Testis (tissue), 3 donors: ENCODE results near the gene PRR5L. TPM values are rescaled to one million over a fixed set of nuclear protein-coding genes. Genes with fewer than 3 reads are reported as not detected.

Experiments used
- DNase-seq: peaks from one replicate; pipeline ENCODE4 v3.0.0-alpha.2; 2019
- H3K27ac ChIP-seq, 2 donors: fragments of 200-600 bp; sonication (generic); one replicate each; pipeline ENCODE4 v1.5.1; 2019
- H3K27me3 ChIP-seq: fragments of 200-600 bp; sonication (generic); one replicate; pipeline ENCODE4 v1.5.1; 2019
- H3K36me3 ChIP-seq: fragments of 200-600 bp; sonication (generic); one replicate; pipeline ENCODE4 v1.5.1; 2017; ENCODE audit warnings: low read depth; ENCODE audit errors: missing control alignments
- H3K4me1 ChIP-seq: fragments of 200-600 bp; sonication (generic); one replicate; pipeline ENCODE4 v1.5.1; 2019
- H3K4me3 ChIP-seq, 2 donors: fragments of 200-600 bp; sonication (generic); one replicate each; pipeline ENCODE4 v1.5.1; 2017 to 2019
- H3K9me3 ChIP-seq: fragments of 200-600 bp; sonication (generic); one replicate; pipeline ENCODE4 v1.5.1; 2017
- CTCF ChIP-seq, 3 experiments: fragments of 450-650 bp in 2 of 3; fragments of 200-600 bp in 1 of 3; sonication (generic) in 1 of 3; IDR thresholded peaks; one replicate each; pipeline ENCODE4 v1.5.1; 2016 to 2019; ENCODE audit warnings: antibody characterized with exemption in 3 of 3, mild to moderate bottlenecking in 2 of 3, moderate library complexity in 1 of 3
- POLR2A ChIP-seq: fragments of 450-650 bp; IDR thresholded peaks from one replicate; pipeline ENCODE4 v1.6.1; 2017; ENCODE audit warnings: antibody characterized with exemption, mild to moderate bottlenecking, moderate library complexity
- WGBS, 2 donors: methylation state at CpG; one replicate each; pipeline ENCODE4 v1.1.5; 2018; 5-methylcytosine and 5-hydroxymethylcytosine counted together
- intact Hi-C: fragments of 100-400 bp; cut with DNase I; formaldehyde crosslinking; loops from one replicate; pipeline ENCODE4 v1.15.1; 2023; ENCODE audit warnings: low total_unique reads
- polyA plus RNA-seq: library from polyadenylated mRNA; stranded (reverse); fragments of 350-450 nt; fragmentation: Illumina TruSeq; extraction: RNeasy Lipid Tissue Mini Kit (QIAGEN cat#74804); gene quantifications from one replicate; pipeline ENCODE4 v1.2.3, GENCODE V29; 2014; ENCODE audit warnings: low read depth, low replicate concordance; ENCODE audit not compliant: insufficient read depth
- total RNA-seq, 2 donors: library from RNA; depleted of rRNA; stranded (reverse); fragments of >200 nt; gene quantifications; one replicate each; pipeline ENCODE4 v1.2.3, GENCODE V29; 2016

The PRR5L gene
- total and polyA plus RNA-seq, 3 donors from 2014 or later = 8.1 to 15.4 (median 14.7) TPM

DNA sequence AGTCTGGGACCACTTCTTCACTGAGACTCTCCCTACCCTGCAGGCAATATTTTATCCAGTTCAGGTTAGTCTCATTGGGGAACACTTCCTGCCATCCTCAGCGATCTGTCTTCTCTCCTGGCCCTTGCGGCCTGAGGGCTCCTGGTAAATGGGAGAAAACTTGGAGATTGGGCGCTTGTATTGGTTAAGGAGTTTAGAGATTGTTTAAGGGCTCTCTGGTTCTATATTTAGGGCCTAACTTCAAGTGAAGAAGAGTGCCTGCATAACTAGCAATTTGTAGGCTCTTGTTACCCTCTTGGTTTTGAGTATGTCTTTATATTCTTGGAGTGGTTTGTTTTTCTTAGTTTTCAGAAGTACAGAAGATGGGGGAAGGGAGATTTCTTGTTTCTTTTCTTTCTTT, 141.3 kb downstream of the PRR5L start:
- Histone ChIP-seq H3K4me1 (no peaks in the 10 kb centered on the region), H3K36me3 (no peaks in the 10 kb centered on the region), H3K4me3 (no peak overlapping the region), H3K27ac (no peak overlapping the region), H3K27me3 (no peaks in the 10 kb centered on the region), H3K9me3 (no peaks in the 10 kb centered on the region)
- 93 to 99% methylated on average over 3 of the region's 3 CpGs for WGBS, 2 donors
- no peak for DNase-seq
- no peak for TF ChIP-seq CTCF (IDR thresholded peaks at IDR 0.05)
- no peak for TF ChIP-seq POLR2A
- intact Hi-C loops = no loop called here

DNA sequence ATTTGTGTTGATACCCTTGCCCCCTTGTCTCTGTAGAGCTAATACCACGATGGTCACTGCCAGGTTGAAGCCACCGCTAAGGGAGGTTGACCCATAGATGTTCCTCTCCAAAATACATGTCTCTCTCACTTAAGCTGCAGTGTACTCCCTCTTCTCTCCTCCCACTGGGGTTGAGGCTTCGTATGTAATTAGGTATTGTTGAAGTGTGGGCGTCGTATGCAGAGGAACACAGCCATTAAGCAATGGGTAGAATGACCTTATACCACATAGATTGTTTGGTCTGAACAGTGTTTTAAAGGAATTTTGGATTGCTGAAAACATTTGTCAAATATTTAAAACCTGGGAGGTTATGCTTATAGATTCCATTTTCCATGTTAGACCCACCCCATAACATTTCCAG, 142.0 kb downstream of the PRR5L start:
- DNase-seq = no peak
- WGBS, 2 donors = 87 to 95% methylated on average over 5 of the region's 5 CpGs
- no peaks in the 10 kb centered on the region for H3K27me3 ChIP-seq
- H3K4me3 ChIP-seq = no peak overlapping the region
- intact Hi-C loops = no loop called here
- TF ChIP-seq POLR2A = no peak
- TF ChIP-seq CTCF (IDR thresholded peaks at IDR 0.05) = no peak
- no peak overlapping the region for H3K27ac ChIP-seq
- H3K36me3 ChIP-seq = no peaks in the 10 kb centered on the region
- no peaks in the 10 kb centered on the region for H3K9me3 ChIP-seq
- no peaks in the 10 kb centered on the region for H3K4me1 ChIP-seq

DNA sequence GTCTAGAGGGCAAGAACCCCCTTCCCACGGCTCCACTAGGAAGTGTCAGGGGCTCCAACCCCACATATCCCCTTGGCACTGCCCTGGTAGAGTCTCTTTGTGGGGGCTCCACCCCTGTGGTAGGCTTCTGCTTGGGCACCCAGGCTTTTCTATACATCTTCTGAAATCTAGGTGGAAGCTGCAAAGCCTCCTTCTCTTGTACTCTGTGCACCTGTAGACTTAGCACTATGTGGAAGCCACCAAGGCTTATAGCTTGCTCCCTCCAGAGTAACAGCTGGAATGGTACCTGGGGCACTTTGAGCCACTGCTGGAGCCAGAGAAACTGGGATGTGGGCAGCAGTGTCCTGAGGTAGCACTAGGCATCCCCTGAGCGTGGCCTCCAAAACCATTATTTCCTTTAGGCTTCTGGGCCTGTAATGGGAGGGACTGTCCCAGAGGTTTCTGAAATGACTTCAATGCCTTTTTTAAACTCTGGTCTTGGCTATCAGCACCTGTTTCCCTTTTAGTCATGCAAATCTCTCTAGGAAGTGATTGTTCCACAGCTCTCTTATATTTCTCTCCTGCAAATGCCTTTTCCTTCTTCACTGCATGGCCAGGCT, 145.6 kb downstream of the PRR5L start:
- Histone ChIP-seq H3K4me3 (no peak overlapping the region), H3K4me1 (no peaks in the 10 kb centered on the region), H3K9me3 (no peaks in the 10 kb centered on the region), H3K27ac (no peak overlapping the region), H3K36me3 (no peaks in the 10 kb centered on the region), H3K27me3 (no peaks in the 10 kb centered on the region)
- no peak for TF ChIP-seq POLR2A
- no peak for TF ChIP-seq CTCF (IDR thresholded peaks at IDR 0.05)
- DNase-seq = no peak
- WGBS, 2 donors = 90 to 94% methylated on average over 2 of the region's 2 CpGs
- intact Hi-C loops = no loop called here

- no peak for TF ChIP-seq POLR2A
- no peak for TF ChIP-seq CTCF (IDR thresholded peaks at IDR 0.05)
- intact Hi-C loops = no loop called here
- DNase-seq = no peak
- 96 to 100% methylated on average over 2 of the region's 2 CpGs for WGBS, 2 donors
- Histone ChIP-seq H3K4me1 (peaks cover 4% of the 10 kb centered on the region), H3K4me3 (no peak overlapping the region), H3K27ac (no peak overlapping the region), H3K36me3 (no peaks in the 10 kb centered on the region), H3K9me3 (no peaks in the 10 kb centered on the region), H3K27me3 (no peaks in the 10 kb centered on the region)
Measured at GRCh38 chr11:36443661-36444060, 147.6 kb downstream of the PRR5L start.

DNA sequence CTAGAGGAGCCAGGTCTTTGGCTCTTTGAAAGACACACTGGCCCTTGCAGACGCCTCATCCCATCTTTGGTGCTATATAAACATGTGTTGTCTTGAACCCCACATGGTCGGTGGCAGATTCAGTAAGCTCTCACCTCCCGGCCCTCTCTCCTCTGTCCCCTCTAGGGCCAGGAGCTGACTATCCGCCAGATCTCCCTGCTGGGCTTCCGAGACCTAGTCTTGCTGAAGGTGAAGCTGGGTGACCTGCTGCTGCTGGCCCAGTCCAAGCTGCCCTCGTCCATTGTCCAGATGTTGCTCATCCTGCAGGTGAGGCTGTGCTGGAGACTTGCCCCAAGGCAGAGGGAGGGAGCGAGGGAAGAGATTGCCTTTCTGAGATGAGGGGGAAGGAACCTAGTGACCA, 150.0 kb downstream of the PRR5L start:
- Histone ChIP-seq H3K27me3 (no peaks in the 10 kb centered on the region), H3K27ac (no peak overlapping the region), H3K36me3 (no peaks in the 10 kb centered on the region), H3K4me1 (peaks cover 12% of the 10 kb centered on the region), H3K4me3 (no peak overlapping the region), H3K9me3 (no peaks in the 10 kb centered on the region)
- TF ChIP-seq CTCF (IDR thresholded peaks at IDR 0.05) (no peak), POLR2A (no peak)
- no peak for DNase-seq
- intact Hi-C loops = no loop called here
- WGBS, 2 donors = 97 to 100% methylated on average over 3 to 7 of the region's 7 CpGs
